ENCODE data around the gene PPP3R1.

The PPP3R1 gene

GRCh38 chr2:68284896-68285295, 32.6 kb upstream of the PPP3R1 start:
- TF ChIP-seq TSHZ2 (CRISPR knock-in tag; IDR thresholded peaks at IDR 0.05) (no peak), ZNF565 (CRISPR knock-in tag; conservative IDR thresholded peaks at IDR 0.05; ENCODE audit: low read depth) (no peak), GLIS3 (CRISPR knock-in tag; IDR thresholded peaks at IDR 0.05) (no peak), ESRRG (CRISPR knock-in tag; IDR thresholded peaks at IDR 0.05) (no peak), ISL1 (CRISPR knock-in tag; IDR thresholded peaks at IDR 0.05) (no peak), POU6F1 (CRISPR knock-in tag; IDR thresholded peaks at IDR 0.05; ENCODE audit: borderline replicate concordance, low read depth) (no peak), ARNTL (CRISPR knock-in tag; IDR thresholded peaks at IDR 0.05; ENCODE audit: borderline replicate concordance, low read depth) (no peak), TOX (CRISPR knock-in tag; IDR thresholded peaks at IDR 0.05; ENCODE audit: borderline replicate concordance) (no peak), ZFP30 (CRISPR knock-in tag; IDR thresholded peaks at IDR 0.05) (no peak), ZNF70 (CRISPR knock-in tag; IDR thresholded peaks at IDR 0.05) (no peak), ZFP3 (CRISPR knock-in tag; IDR thresholded peaks at IDR 0.05) (no peak), CREB5 (CRISPR knock-in tag; IDR thresholded peaks at IDR 0.05; ENCODE audit: low read depth) (no peak), CSRNP3 (CRISPR knock-in tag; IDR thresholded peaks at IDR 0.05) (no peak), OSR1 (CRISPR knock-in tag; IDR thresholded peaks at IDR 0.05) (no peak), ZC3H10 (CRISPR knock-in tag; IDR thresholded peaks at IDR 0.05) (no peak), BACH2 (CRISPR knock-in tag; IDR thresholded peaks at IDR 0.05; ENCODE audit: borderline replicate concordance) (no peak), ZNF8 (CRISPR knock-in tag; IDR thresholded peaks at IDR 0.05) (no peak), CSDC2 (CRISPR knock-in tag; IDR thresholded peaks at IDR 0.05) (no peak), PATZ1 (CRISPR knock-in tag; IDR thresholded peaks at IDR 0.05; ENCODE audit: borderline replicate concordance) (no peak)
- no peak for ATAC-seq

GRCh38 chr2:68283419-68283812, 31.1 kb upstream of the PPP3R1 start:
- TF ChIP-seq ZNF565 (CRISPR knock-in tag; conservative IDR thresholded peaks at IDR 0.05; ENCODE audit: low read depth) (no peak), TOX (CRISPR knock-in tag; IDR thresholded peaks at IDR 0.05; ENCODE audit: borderline replicate concordance) (no peak), OSR1 (CRISPR knock-in tag; IDR thresholded peaks at IDR 0.05) (no peak), ISL1 (CRISPR knock-in tag; IDR thresholded peaks at IDR 0.05) (no peak), CSDC2 (CRISPR knock-in tag; IDR thresholded peaks at IDR 0.05) (no peak), GLIS3 (CRISPR knock-in tag; IDR thresholded peaks at IDR 0.05) (no peak), PPARA (CRISPR knock-in tag; IDR thresholded peaks at IDR 0.05; ENCODE audit: borderline replicate concordance) (no peak), ARNTL (CRISPR knock-in tag; IDR thresholded peaks at IDR 0.05; ENCODE audit: borderline replicate concordance, low read depth) (no peak), TCF4 (CRISPR knock-in tag; IDR thresholded peaks at IDR 0.05; ENCODE audit: borderline replicate concordance) (no peak)
- no peak for ATAC-seq

GRCh38 chr2:68282811-68283418, 30.6 kb upstream of the PPP3R1 start:
- TF ChIP-seq ZFP30 (CRISPR knock-in tag; IDR thresholded peaks at IDR 0.05) (no peak), PPARA (CRISPR knock-in tag; IDR thresholded peaks at IDR 0.05; ENCODE audit: borderline replicate concordance) (no peak), TCF4 (CRISPR knock-in tag; IDR thresholded peaks at IDR 0.05; ENCODE audit: borderline replicate concordance) (no peak), SNAI2 (CRISPR knock-in tag; IDR thresholded peaks at IDR 0.05) (no peak), ZNF70 (CRISPR knock-in tag; IDR thresholded peaks at IDR 0.05) (no peak), ZC3H10 (CRISPR knock-in tag; IDR thresholded peaks at IDR 0.05) (no peak), ZNF8 (CRISPR knock-in tag; IDR thresholded peaks at IDR 0.05) (no peak), ESRRG (CRISPR knock-in tag; IDR thresholded peaks at IDR 0.05) (no peak), PATZ1 (CRISPR knock-in tag; IDR thresholded peaks at IDR 0.05; ENCODE audit: borderline replicate concordance) (no peak)
- ATAC-seq: peak; percentile 79

All from SK-N-SH treated with all-trans-retinoic acid at 6 μM for 48 hours (cell line).